Liver (tissue), 9 donors: ENCODE measurements around the gene SEMA3G. TPM values are rescaled to one million over a fixed set of nuclear protein-coding genes. Genes with fewer than 3 reads are reported as not detected.

Experiments
- DNase-seq: peaks from one replicate; pipeline ENCODE4 v3.0.0-alpha.2; 2017; ENCODE audit warnings: low spot score
- H3K27ac ChIP-seq, 2 donors: one replicate each; pipeline ENCODE4 v1.7.0; 2013; ENCODE audit warnings: inconsistent platforms in 2 of 2, low read length in 2 of 2, control low read depth in 1 of 2, low read depth in 1 of 2, mild to moderate bottlenecking in 1 of 2
- H3K27me3 ChIP-seq, 4 donors: one replicate each; pipeline versions ENCODE4 v1.6.1 to v1.7.0; 2013; ENCODE audit warnings: low read length in 3 of 4, inconsistent platforms in 1 of 4, mild to moderate bottlenecking in 1 of 4, moderate library complexity in 1 of 4; ENCODE audit not compliant: control insufficient read depth in 4 of 4, insufficient read depth in 4 of 4
- H3K36me3 ChIP-seq, 4 donors: one replicate each; pipeline versions ENCODE4 v1.6.1 to v1.7.0; 2013; ENCODE audit warnings: low read length in 3 of 4, mild to moderate bottlenecking in 3 of 4, low read depth in 1 of 4, moderate library complexity in 1 of 4; ENCODE audit not compliant: control insufficient read depth in 4 of 4, insufficient read depth in 3 of 4
- H3K4me1 ChIP-seq, 4 donors: one replicate each; pipeline versions ENCODE4 v1.6.1 to v1.7.0; 2013; ENCODE audit warnings: low read length in 3 of 4, mild to moderate bottlenecking in 3 of 4, moderate library complexity in 1 of 4; ENCODE audit not compliant: control insufficient read depth in 4 of 4, insufficient read depth in 4 of 4
- H3K4me3 ChIP-seq, 3 donors: one replicate each; pipeline versions ENCODE4 v1.6.1 to v1.7.0; 2013; ENCODE audit warnings: low read length in 3 of 3, control low read depth in 1 of 3, low read depth in 1 of 3, mild to moderate bottlenecking in 1 of 3
- H3K9ac ChIP-seq, 2 donors: one replicate each; pipeline ENCODE4 v1.7.0; 2013; ENCODE audit warnings: low read length in 2 of 2, mild to moderate bottlenecking in 2 of 2, moderate library complexity in 2 of 2, control low read depth in 1 of 2, low read depth in 1 of 2
- H3K9me3 ChIP-seq, 4 donors: one replicate each; pipeline versions ENCODE4 v1.6.1 to v1.7.0; 2013; ENCODE audit warnings: low read length in 3 of 4; ENCODE audit not compliant: control insufficient read depth in 4 of 4
- EGR1 ChIP-seq, 2 donors: IDR thresholded peaks; 2 replicates each; pipeline ENCODE4 v1.6.1; 2016 to 2018; ENCODE audit warnings: antibody characterized with exemption in 2 of 2, low read depth in 2 of 2
- FOXA1 ChIP-seq: IDR thresholded peaks from 2 replicates; pipeline ENCODE4 v1.6.1; 2016; ENCODE audit warnings: antibody characterized with exemption
- FOXA2 ChIP-seq: IDR thresholded peaks from 2 replicates; pipeline ENCODE4 v1.6.1; 2016; ENCODE audit warnings: antibody characterized with exemption
- GABPA ChIP-seq, 2 donors: IDR thresholded peaks in 1 of 2; conservative IDR thresholded peaks in 1 of 2; 2 replicates each; pipeline ENCODE4 v1.6.1; 2016; ENCODE audit warnings: antibody characterized with exemption in 2 of 2, mild to moderate bottlenecking in 1 of 2, moderate library complexity in 1 of 2
- HNF4A ChIP-seq, 2 donors: conservative IDR thresholded peaks; 2 replicates each; pipeline ENCODE4 v1.6.1; 2016; ENCODE audit warnings: antibody characterized with exemption in 2 of 2, mild to moderate bottlenecking in 2 of 2
- HNF4G ChIP-seq: IDR thresholded peaks from 2 replicates; pipeline ENCODE4 v1.6.1; 2016; ENCODE audit warnings: antibody characterized with exemption
- JUND ChIP-seq, 2 donors: IDR thresholded peaks; 2 replicates each; pipeline ENCODE4 v1.6.1; 2016; ENCODE audit warnings: antibody characterized with exemption in 2 of 2
- NR2F2 ChIP-seq: IDR thresholded peaks from 2 replicates; pipeline ENCODE4 v1.6.1; 2016; ENCODE audit warnings: antibody characterized with exemption
- RAD21 ChIP-seq, 2 donors: IDR thresholded peaks; 2 replicates each; pipeline ENCODE4 v1.6.1; 2016; ENCODE audit warnings: antibody characterized with exemption in 2 of 2, mild to moderate bottlenecking in 2 of 2
- RXRA ChIP-seq, 2 donors: IDR thresholded peaks; 2 replicates each; pipeline ENCODE4 v1.6.1; 2017 to 2018; ENCODE audit warnings: antibody characterized with exemption in 2 of 2, mild to moderate bottlenecking in 1 of 2
- SP1 ChIP-seq: IDR thresholded peaks from 2 replicates; pipeline ENCODE4 v1.6.1; 2018; ENCODE audit warnings: antibody characterized with exemption, mild to moderate bottlenecking
- TAF1 ChIP-seq: conservative IDR thresholded peaks from 2 replicates; pipeline ENCODE4 v1.6.1; 2016; ENCODE audit warnings: antibody characterized with exemption, mild to moderate bottlenecking
- YY1 ChIP-seq: IDR thresholded peaks from 2 replicates; pipeline ENCODE4 v1.6.1; 2016; ENCODE audit warnings: antibody characterized with exemption, mild to moderate bottlenecking
- WGBS: extraction: QIAGEN DNeasy Blood & Tissue Kit; methylation state at CpG from one replicate; pipeline ENCODE4 v1.1.7; 2013; 5-methylcytosine and 5-hydroxymethylcytosine counted together
- polyA plus RNA-seq, 2 donors: library from polyadenylated mRNA; stranded (reverse) in 1 of 2; unstranded in 1 of 2; fragments of 200-250 nt in 1 of 2; fragments of >200 nt in 1 of 2; fragmentation: Nextera tagmentation in 1 of 2; extraction: Ambion mirVana in 1 of 2; gene quantifications; one replicate each; pipeline versions ENCODE4 v1.2.1 to v1.2.3, GENCODE V29; 2013 to 2015
- total RNA-seq, 2 donors: library from RNA; depleted of rRNA; stranded (reverse); fragments of >200 nt; gene quantifications; one replicate each; pipeline ENCODE4 v1.2.3, GENCODE V29; 2014
- TF ChIP-seq, protein P1 (sequence below): fragments of 150-350 bp; IDR thresholded peaks from 2 replicates; pipeline ENCODE4 v1.5.1; 2017; ENCODE audit warnings: improper control_type of control experiment, low read depth, low read length; ENCODE audit not compliant: missing input control
- TF ChIP-seq, protein P2 (sequence below): IDR thresholded peaks from 2 replicates; pipeline ENCODE4 v1.6.1; 2016; ENCODE audit warnings: antibody characterized with exemption
- TF ChIP-seq, protein P3 (sequence below): IDR thresholded peaks from 2 replicates; pipeline ENCODE4 v1.6.1; 2016; ENCODE audit warnings: antibody characterized with exemption
- TF ChIP-seq, protein P4 (sequence below): IDR thresholded peaks from 2 replicates; pipeline ENCODE4 v1.6.1; 2016; ENCODE audit warnings: antibody characterized with exemption, mild to moderate bottlenecking
- TF ChIP-seq, protein P5 (sequence below): IDR thresholded peaks from 2 replicates; pipeline ENCODE4 v1.6.1; 2016; ENCODE audit warnings: antibody characterized with exemption
- donor health status: healthy.
- donor health status: healthy.
- donor health status: healthy.
- donor health status: healthy.
- donor health status: healthy.

Gene SEMA3G
- total and polyA plus RNA-seq, 4 donors, result 0.47 to 1.2 (median 0.74) TPM

DNA sequence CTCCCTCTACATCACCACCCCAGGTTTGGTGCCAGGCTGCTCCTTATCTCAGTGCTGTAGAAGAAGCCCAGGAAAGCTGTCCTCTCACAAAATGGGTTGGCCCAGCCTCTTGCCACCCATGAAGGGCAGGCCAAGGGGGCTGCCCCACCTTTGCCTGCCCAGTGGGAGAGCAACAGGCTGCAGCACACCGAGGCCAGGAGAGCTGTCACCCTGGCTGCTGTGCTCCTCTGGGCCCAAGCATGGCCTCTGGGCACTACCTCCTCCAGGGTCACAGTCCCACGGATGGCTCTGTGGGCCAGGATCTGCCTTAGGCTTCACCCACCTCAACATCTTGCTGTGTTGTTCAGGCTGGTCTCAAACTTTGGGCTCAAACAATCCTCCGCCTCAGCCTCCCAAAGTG, 43.8 kb upstream of the SEMA3G start (continued):
- TF ChIP-seq GABPA (IDR thresholded peaks at IDR 0.05 in 1 of 2, conservative IDR thresholded peaks at IDR 0.05 in 1 of 2), result no peak
- TF ChIP-seq RXRA (IDR thresholded peaks at IDR 0.05), result no peak
- TF ChIP-seq FOXA2, result no peak
- no peak for TF ChIP-seq NR2F2
- no peak for TF ChIP-seq HNF4G

DNA sequence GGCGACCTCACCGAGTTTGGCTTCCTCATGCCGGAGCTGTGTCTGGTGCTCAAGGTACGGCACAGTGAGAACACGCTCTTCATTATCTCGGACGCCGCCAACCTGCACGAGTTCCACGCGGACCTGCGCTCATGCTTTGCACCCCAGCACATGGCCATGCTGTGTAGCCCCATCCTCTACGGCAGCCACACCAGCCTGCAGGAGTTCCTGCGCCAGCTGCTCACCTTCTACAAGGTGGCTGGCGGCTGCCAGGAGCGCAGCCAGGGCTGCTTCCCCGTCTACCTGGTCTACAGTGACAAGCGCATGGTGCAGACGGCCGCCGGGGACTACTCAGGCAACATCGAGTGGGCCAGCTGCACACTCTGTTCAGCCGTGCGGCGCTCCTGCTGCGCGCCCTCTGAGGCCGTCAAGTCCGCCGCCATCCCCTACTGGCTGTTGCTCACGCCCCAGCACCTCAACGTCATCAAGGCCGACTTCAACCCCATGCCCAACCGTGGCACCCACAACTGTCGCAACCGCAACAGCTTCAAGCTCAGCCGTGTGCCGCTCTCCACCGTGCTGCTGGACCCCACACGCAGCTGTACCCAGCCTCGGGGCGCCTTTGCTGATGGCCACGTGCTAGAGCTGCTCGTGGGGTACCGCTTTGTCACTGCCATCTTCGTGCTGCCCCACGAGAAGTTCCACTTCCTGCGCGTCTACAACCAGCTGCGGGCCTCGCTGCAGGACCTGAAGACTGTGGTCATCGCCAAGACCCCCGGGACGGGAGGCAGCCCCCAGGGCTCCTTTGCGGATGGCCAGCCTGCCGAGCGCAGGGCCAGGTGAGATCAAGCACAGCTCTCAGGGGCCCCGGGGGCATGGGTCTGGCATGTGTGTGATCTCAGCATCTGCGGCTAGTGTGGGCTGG, 43.1 kb upstream of the SEMA3G start:
- 97% methylated on average over 59 of the region's 59 CpGs for WGBS
- no peak for DNase-seq
- Histone ChIP-seq H3K27me3 (no peaks in the 10 kb centered on the region), H3K27ac (no peak overlapping the region), H3K36me3 (peaks cover 16 to 64% (median 38%) of the 10 kb centered on the region in 4 donors), H3K9me3 (no peaks in the 10 kb centered on the region), H3K9ac (no peak overlapping the region), H3K4me1 (peaks cover 0 to 15% (median 2%) of the 10 kb centered on the region in 4 donors), H3K4me3 (no peak overlapping the region)
- TF ChIP-seq, protein P1, sequence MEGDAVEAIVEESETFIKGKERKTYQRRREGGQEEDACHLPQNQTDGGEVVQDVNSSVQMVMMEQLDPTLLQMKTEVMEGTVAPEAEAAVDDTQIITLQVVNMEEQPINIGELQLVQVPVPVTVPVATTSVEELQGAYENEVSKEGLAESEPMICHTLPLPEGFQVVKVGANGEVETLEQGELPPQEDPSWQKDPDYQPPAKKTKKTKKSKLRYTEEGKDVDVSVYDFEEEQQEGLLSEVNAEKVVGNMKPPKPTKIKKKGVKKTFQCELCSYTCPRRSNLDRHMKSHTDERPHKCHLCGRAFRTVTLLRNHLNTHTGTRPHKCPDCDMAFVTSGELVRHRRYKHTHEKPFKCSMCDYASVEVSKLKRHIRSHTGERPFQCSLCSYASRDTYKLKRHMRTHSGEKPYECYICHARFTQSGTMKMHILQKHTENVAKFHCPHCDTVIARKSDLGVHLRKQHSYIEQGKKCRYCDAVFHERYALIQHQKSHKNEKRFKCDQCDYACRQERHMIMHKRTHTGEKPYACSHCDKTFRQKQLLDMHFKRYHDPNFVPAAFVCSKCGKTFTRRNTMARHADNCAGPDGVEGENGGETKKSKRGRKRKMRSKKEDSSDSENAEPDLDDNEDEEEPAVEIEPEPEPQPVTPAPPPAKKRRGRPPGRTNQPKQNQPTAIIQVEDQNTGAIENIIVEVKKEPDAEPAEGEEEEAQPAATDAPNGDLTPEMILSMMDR, result no peak
- TF ChIP-seq SP1 (no peak), RXRA (IDR thresholded peaks at IDR 0.05) (no peak), FOXA1 (no peak), FOXA2 (no peak), RAD21 (IDR thresholded peaks at IDR 0.05) (no peak), HNF4A (conservative IDR thresholded peaks at IDR 0.05) (no peak), HNF4G (no peak), NR2F2 (no peak), TAF1 (no peak), GABPA (IDR thresholded peaks at IDR 0.05 in 1 of 2, conservative IDR thresholded peaks at IDR 0.05 in 1 of 2) (no peak), YY1 (no peak), JUND (IDR thresholded peaks at IDR 0.05) (no peak), EGR1 (IDR thresholded peaks at IDR 0.05; ENCODE audit: low read depth in 2 of 2) (no peak)
- TF ChIP-seq, protein P2, sequence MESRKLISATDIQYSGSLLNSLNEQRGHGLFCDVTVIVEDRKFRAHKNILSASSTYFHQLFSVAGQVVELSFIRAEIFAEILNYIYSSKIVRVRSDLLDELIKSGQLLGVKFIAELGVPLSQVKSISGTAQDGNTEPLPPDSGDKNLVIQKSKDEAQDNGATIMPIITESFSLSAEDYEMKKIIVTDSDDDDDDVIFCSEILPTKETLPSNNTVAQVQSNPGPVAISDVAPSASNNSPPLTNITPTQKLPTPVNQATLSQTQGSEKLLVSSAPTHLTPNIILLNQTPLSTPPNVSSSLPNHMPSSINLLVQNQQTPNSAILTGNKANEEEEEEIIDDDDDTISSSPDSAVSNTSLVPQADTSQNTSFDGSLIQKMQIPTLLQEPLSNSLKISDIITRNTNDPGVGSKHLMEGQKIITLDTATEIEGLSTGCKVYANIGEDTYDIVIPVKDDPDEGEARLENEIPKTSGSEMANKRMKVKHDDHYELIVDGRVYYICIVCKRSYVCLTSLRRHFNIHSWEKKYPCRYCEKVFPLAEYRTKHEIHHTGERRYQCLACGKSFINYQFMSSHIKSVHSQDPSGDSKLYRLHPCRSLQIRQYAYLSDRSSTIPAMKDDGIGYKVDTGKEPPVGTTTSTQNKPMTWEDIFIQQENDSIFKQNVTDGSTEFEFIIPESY, result no peak
- TF ChIP-seq, protein P3, sequence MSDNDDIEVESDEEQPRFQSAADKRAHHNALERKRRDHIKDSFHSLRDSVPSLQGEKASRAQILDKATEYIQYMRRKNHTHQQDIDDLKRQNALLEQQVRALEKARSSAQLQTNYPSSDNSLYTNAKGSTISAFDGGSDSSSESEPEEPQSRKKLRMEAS, result no peak
- TF ChIP-seq, protein P4, sequence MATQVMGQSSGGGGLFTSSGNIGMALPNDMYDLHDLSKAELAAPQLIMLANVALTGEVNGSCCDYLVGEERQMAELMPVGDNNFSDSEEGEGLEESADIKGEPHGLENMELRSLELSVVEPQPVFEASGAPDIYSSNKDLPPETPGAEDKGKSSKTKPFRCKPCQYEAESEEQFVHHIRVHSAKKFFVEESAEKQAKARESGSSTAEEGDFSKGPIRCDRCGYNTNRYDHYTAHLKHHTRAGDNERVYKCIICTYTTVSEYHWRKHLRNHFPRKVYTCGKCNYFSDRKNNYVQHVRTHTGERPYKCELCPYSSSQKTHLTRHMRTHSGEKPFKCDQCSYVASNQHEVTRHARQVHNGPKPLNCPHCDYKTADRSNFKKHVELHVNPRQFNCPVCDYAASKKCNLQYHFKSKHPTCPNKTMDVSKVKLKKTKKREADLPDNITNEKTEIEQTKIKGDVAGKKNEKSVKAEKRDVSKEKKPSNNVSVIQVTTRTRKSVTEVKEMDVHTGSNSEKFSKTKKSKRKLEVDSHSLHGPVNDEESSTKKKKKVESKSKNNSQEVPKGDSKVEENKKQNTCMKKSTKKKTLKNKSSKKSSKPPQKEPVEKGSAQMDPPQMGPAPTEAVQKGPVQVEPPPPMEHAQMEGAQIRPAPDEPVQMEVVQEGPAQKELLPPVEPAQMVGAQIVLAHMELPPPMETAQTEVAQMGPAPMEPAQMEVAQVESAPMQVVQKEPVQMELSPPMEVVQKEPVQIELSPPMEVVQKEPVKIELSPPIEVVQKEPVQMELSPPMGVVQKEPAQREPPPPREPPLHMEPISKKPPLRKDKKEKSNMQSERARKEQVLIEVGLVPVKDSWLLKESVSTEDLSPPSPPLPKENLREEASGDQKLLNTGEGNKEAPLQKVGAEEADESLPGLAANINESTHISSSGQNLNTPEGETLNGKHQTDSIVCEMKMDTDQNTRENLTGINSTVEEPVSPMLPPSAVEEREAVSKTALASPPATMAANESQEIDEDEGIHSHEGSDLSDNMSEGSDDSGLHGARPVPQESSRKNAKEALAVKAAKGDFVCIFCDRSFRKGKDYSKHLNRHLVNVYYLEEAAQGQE, result no peak
- TF ChIP-seq, protein P5, sequence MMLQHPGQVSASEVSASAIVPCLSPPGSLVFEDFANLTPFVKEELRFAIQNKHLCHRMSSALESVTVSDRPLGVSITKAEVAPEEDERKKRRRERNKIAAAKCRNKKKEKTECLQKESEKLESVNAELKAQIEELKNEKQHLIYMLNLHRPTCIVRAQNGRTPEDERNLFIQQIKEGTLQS, result no peak
